HG03097 (cell line): Measurements from ENCODE around the gene DTNB.

Experiments
- ATAC-seq: cut with Tn5 transposase; IDR thresholded peaks from one replicate; pipeline ENCODE4 v1.9.1; 2021; ENCODE audit not compliant: unreplicated experiment, low FRiP score

DTNB gene

DNA sequence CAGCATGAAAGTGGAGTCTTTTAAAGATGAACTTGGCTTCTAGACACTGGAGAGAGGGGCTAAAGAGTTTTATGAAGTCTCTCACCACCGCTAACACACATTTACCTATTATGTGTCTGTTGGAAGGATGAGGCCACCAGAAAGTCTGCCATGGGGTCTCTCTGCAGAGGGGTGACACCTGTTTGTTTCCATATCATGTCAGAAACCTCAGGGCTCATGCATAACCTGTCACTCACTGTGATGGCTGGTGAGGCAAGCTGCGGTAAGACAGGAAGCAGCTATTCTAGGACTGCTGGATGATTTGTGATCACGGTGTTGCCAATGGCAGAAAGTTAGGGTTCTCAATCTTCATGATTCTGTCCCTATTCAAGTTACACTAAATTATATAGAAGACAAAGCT is 270.9 kb downstream of the DTNB start:
- no peak for ATAC-seq

DNA sequence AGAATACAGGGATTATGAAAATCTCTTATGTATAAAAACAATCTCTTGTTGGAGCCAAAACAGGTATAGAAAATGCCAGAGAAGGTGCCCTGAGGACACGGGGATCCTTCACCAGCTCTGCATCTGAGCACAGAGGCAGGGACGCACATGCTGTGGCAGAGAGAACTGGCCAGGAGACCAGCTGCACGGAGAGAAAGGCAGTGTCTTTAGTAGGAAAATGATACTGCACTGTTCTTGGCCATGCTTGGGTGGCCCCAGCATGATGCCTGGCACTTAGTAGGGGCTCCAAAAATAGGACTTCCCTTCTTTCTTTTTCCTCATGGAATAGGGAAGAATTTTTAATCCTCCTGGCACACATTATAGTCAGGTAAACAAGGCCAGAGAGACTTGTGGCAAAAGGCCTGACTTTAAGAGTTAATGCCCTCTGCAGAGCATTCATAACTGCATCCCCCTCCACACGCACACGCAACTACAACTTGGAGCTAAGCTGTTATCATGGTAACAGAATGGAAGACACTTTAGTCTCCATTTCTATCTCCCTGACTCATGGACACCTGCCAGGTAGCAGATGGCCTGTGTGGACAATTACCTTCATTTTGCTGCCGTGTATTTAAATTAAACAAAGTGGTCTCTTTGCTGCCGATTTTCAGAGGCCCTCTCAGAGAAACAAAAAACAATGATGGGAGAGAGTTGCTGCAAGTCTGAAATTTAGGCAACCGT is 271.9 kb downstream of the DTNB start:
- ATAC-seq, result no peak

DNA sequence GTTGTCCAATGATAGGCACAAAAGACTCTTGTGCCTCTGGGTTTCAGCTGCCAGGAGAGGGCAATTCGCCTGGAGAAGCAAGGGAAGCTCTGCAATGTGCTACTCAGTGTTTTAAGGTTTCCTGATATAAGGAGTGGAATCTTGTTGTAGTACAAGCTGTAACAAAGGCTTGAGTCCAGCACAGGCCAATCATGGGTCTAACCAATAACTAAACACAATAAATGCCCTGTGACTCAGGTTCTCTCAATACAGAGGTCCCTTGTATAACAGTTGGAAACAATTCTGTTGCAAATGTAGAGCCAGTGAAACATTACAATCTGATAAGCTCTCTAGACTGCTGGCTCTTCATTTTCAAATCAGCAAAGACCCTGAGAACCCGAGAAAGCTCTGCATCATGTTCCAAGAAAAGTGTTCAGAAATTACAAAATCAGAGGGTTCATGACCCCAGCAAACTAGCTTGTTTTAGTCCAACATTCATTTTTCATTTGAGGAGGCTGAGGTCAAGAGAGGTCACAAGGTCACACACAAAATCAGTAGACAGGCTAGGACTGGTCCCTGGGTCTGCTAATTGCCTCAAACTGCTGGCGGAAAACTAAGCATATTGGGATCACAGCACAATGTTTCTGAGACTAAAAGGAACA is 272.7 kb downstream of the DTNB start:
- no peak for ATAC-seq

DNA sequence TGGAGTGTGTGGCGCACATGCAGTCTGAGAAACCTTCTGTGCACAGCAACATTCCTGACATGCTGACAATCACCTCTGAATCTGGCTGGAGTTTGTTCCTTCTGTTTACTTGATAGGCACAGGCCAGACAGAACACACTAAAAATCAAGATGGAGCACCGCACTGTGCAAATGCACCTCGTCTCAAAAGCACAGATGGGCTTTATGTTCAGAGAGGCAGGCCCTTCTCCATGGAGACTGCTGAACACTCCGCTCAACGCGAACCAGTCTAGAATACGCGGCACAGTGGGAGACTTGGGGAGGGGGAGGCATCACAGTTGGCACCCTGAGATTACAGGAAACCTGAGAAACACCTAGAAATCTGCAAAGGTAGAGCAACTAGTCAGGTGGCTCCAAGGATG is 273.2 kb downstream of the DTNB start:
- ATAC-seq, result no peak

DNA sequence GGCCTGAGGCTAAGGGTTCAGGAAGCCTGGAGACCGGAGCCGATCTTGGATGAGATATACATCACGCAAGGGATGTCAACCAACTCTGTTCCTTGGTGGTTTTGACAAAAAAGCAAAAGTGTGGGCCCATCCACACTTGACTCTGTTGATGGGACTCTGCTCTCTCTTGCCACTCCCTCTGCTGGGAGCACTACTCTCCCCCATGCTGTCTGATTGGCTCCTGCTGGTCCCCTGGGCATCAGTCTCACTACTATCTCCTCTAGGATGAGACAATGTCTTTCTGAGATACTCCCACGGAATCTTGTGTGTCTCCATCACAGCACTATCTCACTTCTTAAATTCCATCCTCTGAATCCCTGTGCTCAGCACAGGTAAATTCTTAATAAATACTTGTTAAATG is 274.8 kb downstream of the DTNB start:
- ATAC-seq, result no peak

DNA sequence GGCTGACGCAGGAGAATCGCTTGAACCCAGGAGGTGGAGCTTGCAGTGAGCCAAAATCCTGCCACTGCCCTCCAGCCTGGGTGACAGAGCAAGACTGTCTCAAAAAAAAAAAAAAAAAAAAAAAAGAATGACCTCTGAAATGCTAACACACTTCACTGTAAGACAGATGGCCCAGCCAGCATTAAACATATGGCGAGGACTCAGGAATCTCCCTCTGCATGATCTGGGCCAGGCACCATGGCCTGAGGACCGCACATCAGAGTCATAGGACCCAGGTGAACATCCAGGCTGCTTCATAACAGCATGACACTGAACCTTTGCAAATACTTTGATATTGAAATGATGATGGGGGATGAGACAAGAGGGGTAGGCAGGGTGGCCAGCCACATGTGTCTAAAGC is 275.6 kb downstream of the DTNB start:
- ATAC-seq, result no peak

DNA sequence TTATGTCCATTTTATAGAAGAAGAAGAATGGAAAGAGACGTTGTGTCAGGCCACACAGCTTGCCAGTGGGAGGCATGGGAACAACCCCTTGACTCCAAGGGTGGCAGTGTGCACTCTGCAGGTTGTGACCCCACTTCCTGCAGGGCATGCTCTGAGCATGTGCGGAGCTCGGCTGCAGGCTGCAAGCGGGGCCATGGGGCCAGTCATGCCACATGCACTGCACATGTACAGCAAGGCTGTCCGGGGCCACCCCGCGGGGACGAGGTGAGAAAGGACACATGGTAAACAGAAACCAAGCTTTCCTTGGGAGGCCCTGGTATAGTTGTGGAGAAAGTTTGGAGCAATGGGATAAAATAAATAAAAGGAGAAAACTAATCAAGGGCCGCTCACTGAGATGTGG is 284.2 kb downstream of the DTNB start:
- no peak for ATAC-seq

DNA sequence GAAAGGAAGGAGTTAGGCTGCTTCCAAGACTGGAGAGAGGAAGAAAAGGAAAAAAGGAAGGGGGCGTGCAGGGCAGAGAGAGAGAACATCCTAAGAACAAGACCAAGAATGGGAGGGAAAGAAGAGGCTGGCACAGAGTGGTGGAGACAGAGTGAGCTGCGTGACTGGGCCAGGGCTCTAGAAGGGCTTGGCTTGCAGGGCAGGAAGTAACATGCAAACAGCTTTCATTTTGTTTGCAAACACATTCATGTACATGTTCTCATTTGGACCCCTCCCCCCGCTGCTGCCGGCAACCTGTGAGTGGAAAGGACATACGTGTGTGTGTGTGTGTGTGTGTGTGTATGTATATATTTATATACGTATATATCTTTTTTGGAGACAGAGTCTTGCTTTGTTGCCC is 284.9 kb downstream of the DTNB start:
- ATAC-seq, result no peak

DNA sequence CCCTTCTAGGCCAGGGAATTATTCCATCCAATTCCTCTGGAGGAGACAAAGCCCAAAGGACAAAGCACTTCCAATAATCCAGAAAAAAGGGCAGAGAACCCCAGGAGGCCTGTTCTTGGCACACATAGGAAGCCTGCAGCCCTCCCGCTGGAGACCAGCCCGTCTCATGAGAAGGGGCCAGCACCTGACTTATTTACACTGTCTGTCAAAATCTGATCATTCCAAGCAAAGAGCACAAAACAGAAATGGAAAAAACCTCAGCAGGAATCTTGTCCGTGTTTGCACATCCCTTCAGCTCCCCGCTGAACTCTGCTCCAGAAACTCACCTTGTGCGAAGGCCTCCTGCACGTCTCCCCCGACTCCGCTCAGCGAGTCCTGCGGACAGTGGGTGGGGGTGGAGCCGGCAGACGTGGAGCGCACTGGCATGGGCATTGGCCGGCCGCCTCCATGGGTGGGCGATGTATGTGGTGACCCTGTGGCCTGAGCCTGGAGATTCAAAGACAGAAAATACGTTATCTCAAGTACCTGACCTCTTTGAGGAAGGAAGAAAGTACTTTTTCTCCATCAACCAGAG is 285.4 kb downstream of the DTNB start:
- ATAC-seq, result no peak

DNA sequence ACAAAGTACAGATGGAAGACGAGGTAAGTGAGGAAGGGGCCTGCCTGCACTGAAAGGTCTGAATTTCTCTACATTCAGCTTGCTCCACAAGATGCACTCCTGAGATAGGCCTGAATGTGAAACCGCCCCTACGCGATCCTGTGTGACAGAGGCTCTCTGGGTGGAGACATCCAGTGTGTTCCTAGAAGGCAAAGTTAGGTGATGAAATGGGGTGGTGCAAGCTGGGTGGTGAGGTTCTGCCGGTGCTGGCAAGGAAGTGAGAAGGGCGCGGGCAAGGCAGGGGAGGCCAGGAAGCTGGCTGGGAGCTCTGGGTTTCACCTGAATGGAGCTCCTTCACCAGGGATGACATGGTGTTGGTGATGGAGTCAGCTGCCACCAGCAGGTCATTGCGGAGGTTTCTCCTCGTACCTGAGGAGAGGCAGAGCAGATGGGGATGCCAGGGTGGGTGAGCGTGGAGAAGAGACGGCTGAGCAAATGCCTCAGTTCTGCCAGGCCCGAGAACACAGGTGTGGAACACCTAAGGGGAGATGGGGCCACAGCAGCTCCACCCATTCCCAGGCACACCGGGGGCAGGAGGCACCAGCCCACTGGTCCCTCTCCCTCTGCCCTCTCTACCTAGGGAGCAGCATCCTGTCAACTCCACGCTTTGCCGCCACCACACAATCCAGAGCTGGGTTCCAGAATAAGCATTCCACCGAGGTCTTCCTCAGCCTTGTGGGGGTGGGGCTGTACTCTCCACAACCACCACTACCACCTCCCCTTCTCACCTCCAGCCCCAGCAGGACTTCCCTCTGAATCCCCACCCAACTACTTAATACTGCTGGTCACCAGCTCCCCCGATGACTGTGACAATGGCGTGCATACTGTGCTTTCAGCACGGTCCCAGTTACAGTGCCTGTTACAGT is 286.2 kb downstream of the DTNB start:
- no peak for ATAC-seq

DNA sequence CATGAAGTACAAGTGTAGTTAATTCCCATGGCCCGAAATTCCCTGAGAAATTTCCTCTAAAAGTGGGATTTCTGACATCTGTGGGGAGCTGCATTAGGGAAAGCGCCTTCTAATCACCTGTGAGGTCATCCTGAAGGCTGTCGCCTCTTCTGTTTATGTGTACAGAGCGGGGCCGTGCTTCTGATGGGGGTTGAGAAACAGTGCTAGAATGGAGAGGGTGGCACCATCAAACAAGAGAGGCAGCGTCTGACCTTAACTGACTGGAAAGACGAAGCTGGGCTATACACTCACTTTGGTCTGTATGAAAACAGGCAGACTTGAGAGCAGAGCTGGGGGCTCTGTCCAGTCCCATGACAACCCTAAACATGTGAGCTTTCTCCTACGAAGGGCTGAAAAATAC is 287.5 kb downstream of the DTNB start:
- no peak for ATAC-seq

DNA sequence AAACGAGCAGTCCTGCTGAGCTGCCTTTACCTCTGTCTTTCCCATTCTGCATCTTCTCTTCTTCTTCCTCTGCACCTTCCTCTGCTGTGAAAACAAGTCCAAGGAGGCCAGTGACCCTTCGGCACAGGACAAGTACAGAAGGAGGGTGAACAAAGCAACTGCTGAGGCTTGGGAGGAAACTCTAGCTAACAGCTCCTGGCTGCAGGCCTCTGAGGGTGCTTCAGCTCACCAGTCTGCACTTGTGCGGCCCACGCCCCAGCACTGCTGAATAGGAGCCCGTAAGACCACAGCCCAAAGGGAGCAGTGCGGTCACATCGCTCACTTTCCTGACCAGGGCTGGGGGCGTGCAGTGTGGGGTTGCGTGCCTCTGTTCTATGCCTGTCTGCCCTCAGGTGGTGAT is 289.6 kb downstream of the DTNB start:
- no peak for ATAC-seq

DNA sequence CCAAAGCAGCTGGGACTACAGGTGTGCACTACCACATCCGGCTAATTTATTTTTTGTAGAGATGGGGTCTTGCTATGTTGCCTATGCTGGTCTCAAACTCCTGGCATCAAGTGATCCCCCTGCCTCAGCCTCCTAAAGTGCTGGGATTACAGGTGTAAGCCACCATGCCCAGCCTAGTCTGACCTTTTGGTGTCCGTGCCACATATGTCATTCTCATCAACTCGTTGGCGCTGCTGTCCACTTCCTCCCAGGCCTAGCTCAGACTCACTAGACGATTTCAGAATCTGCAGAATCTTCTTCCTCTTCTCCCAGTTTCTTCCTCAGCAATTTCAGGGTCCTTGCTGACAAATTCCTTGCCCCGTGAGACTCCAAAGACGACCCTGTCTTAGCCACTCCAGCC is 291.9 kb downstream of the DTNB start:
- ATAC-seq, result no peak

DNA sequence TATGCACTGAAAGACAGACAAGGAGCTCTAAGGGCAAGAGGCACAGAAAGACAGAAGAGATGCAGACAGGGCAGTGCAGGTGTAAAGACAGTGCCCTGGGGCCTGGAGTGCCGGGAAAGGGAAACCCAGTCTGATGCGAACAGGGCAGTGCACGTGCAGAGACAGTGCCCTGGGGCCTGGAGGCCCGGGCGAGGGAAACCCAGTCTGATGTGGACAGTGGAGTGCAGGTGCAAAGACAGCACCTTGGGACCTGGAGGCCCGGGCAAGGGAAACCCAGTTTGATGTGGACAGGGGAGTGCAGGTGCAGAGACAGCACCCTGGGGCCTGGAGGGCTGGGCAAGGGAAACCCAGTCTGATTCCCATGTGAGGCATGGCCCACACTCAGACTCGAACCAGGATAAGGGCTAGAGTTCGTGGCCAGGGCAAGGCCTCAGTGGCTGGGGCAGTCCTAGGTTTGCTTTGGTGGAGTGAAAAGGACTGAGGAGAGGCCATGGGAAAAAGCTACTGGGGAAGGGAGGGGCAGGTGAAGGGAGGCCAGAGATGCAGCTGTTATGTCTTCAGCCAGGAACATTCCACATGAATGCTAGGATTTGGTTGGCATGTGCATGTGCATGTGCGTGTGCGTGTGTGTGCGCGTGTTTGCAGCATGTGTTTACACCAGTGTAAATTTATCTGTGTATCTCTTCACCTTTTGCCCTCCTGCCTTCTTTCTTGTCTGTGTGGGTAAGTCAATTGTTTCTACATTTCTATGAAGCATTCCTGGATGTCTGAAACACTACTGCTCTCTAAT is 292.6 kb downstream of the DTNB start:
- no peak for ATAC-seq

DNA sequence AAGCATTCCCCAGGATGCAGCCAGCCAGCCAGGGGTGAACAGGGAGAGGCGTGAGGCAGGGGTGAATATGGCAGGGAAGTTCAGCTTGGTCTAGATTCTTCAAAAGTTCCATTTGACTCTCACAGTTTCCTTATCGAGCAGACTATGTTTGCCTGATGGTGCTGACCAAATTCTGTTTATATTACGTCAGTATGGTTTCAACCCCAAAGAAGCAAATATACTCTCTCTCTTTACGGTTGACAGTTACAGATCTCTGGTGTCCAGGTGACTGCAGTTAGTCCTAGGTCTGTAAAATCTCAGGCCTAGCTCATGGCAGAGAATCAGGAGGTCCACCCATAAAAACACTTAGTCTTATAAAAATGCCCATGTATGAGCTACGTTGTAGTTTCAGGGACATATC is 293.4 kb downstream of the DTNB start:
- ATAC-seq, result no peak

DNA sequence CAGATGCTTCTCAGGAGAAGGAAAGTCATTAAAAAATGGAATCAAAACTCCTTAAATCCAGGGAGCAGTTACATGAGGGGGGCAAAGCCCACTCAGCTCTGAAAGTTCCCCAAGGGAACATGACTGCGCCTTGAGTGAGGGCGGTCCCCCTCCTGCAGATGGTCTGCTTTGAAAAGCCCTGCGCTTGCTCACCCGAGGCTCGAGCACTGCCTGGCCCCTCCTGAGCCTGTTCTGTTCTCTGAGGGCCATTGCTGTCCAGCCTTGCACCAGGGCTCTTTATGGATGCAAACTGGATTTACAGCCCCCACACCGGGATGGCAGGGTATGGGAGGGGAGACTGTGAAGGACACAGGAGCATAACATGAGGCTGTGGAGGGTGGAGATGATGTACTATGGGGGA is 293.8 kb downstream of the DTNB start:
- no peak for ATAC-seq

DNA sequence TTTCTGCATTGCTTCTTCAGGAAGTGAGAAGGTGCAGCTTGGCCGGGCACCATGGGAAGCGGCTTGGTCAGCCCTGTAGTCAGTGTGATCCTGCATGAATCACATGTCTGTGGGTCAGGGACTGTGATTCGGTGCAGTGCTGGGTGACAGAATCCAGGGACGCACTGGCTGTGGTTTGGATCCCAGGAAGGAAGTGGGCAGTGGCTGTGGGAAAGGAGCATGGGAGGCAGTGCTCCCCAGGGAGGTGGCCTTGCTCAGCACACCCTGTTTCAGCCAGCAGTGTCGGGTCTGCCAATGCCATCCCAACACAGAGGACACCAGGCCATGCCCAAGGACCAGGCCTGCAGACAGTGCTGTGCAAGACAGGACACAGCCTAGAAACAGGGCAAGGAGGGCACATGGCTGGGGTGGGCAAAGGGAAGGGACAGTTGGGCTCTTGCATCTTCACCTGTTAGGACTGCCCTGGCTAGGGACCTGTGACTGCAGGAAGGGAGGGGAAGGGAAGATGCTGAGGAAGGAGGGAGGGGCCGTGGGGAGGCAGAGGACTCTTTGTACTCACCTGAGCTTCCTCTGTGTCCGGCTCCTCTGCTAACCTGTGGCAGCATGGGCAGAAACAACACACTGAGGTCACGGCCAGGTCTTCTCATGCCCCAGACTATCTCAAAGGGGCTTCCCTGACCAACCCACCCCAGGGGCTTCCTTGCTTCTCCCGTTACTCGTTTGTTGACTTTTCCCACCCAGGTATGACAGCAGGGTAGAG is 294.5 kb downstream of the DTNB start:
- no peak for ATAC-seq

DNA sequence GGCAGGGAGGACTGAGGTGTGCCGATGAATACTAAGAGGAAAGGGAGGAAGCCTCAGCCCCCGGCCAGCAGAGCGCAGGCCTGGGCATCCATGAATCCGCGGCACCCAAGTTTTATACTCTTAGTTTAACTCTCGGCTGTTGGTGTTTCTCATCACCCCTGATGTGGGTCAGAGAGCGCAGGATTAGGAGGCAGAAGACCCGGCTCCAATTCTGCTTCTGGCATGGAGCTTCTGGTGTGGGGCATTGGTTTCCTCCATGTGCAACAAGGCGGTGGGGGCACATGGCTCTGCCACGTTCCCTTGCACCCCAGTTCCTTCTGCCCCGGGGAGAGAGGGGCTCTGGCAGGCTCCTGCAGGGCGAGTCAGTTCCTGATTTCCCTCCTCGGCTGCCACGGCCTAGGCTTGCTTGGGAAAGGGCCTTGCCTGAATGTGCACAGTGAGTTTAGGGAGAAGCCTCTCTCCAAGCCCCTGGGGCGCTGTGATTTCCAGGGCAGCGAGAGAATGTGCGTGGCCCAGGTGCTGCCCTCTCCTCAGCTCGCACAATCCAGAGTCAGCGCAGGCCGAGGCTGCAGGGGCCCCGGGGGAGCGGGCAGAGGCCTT is 295.5 kb downstream of the DTNB start:
- ATAC-seq, result no peak
